ENCODE results near the gene STX18. TPM values are rescaled to one million over a fixed set of nuclear protein-coding genes. Genes with fewer than 3 reads are reported as not detected.
A peak's percentile ranks its signal among the peaks of the same experiment; 100 is the strongest.

Gene STX18
- total RNA-seq, 2 experiments from 2014 or later, result 22.8 to 26.5 TPM

- no peaks in the 10 kb centered on the region for H3K9me3 Mint-ChIP-seq
- POLR2A ChIA-PET, result no interaction called here
- peaks cover 46% of the 10 kb centered on the region for H3K27me3 Mint-ChIP-seq
- peak overlapping the region; percentile 46 for H3K4me3 Mint-ChIP-seq
- H3K27ac Mint-ChIP-seq, result no peak overlapping the region
- H3K36me3 Mint-ChIP-seq (ENCODE audit: low read depth), result no peaks in the 10 kb centered on the region
- no peak for DNase-seq
- H3K4me1 Mint-ChIP-seq, result peaks cover 16% of the 10 kb centered on the region
- CTCF ChIA-PET, result interaction anchor here (0.7 kb wide), 1 partner anchor 43 kb away, joined by 3 read pairs; no protein-coding TSS in a partner anchor
Observed at GRCh38 chr4:4387531-4388310, 154.1 kb downstream of the STX18 start.

GRCh38 chr4:4386736-4387392 lies 155.0 kb downstream of the STX18 start, which contains the start of gene NSG1:
Gene NSG1 (plus strand): TSS chr4:4387102. CDS start chr4:4387630, 528 bp downstream.
- Mint-ChIP-seq H3K9me3 (no peaks in the 10 kb centered on the region), H3K36me3 (ENCODE audit: low read depth) (no peaks in the 10 kb centered on the region), H3K4me3 (peak within 1 kb of the TSS; percentile 75), H3K27me3 (peaks cover 48% of the 10 kb centered on the region), H3K27ac (no peak within 1 kb of the TSS), H3K4me1 (peaks cover 16% of the 10 kb centered on the region)
- ChIA-PET POLR2A (no interaction called here), CTCF (interaction anchor here (0.7 kb wide), 1 partner anchor 44 kb away, joined by 3 read pairs; no protein-coding TSS in a partner anchor)
- peak; percentile 43 for DNase-seq

- H3K27me3 Mint-ChIP-seq, result peaks cover 48% of the 10 kb centered on the region
- CTCF ChIA-PET, result no interaction called here
- H3K9me3 Mint-ChIP-seq, result no peaks in the 10 kb centered on the region
- DNase-seq, result peak; percentile 36
- H3K27ac Mint-ChIP-seq, result no peak overlapping the region
- POLR2A ChIA-PET, result no interaction called here
- no peaks in the 10 kb centered on the region for H3K36me3 Mint-ChIP-seq (ENCODE audit: low read depth)
- peaks cover 16% of the 10 kb centered on the region for H3K4me1 Mint-ChIP-seq
- peak overlapping the region; percentile 75 for H3K4me3 Mint-ChIP-seq
Observed at GRCh38 chr4:4386296-4386735, 155.5 kb downstream of the STX18 start.

- Mint-ChIP-seq H3K4me3 (peak overlapping the region; percentile 75), H3K9me3 (no peaks in the 10 kb centered on the region), H3K36me3 (ENCODE audit: low read depth) (no peaks in the 10 kb centered on the region), H3K4me1 (peaks cover 16% of the 10 kb centered on the region), H3K27me3 (peaks cover 48% of the 10 kb centered on the region), H3K27ac (no peak overlapping the region)
- ChIA-PET POLR2A (no interaction called here), CTCF (no interaction called here)
- DNase-seq, result no peak
Observed at GRCh38 chr4:4385729-4386295, 156.0 kb downstream of the STX18 start.

GRCh38 chr4:4384837-4385236 lies 157.0 kb downstream of the STX18 start:
- DNase-seq, result peak; percentile 20
- Mint-ChIP-seq H3K4me3 (no peak overlapping the region), H3K9me3 (no peaks in the 10 kb centered on the region), H3K27ac (no peak overlapping the region), H3K36me3 (ENCODE audit: low read depth) (no peaks in the 10 kb centered on the region), H3K4me1 (peaks cover 16% of the 10 kb centered on the region), H3K27me3 (peaks cover 50% of the 10 kb centered on the region)
- POLR2A ChIA-PET, result no interaction called here
- CTCF ChIA-PET, result interaction anchor here (1.4 kb wide), 1 partner anchor 46 kb away, joined by 5 read pairs; no protein-coding TSS in a partner anchor

GRCh38 chr4:4383085-4383484 lies 158.8 kb downstream of the STX18 start:
- CTCF ChIA-PET, result no interaction called here
- Mint-ChIP-seq H3K27ac (no peak overlapping the region), H3K4me3 (no peak overlapping the region), H3K27me3 (peaks cover 38% of the 10 kb centered on the region), H3K36me3 (ENCODE audit: low read depth) (no peaks in the 10 kb centered on the region), H3K4me1 (peaks cover 12% of the 10 kb centered on the region), H3K9me3 (no peaks in the 10 kb centered on the region)
- no peak for DNase-seq
- POLR2A ChIA-PET, result no interaction called here

- Mint-ChIP-seq H3K4me3 (no peak overlapping the region), H3K36me3 (ENCODE audit: low read depth) (no peaks in the 10 kb centered on the region), H3K9me3 (peaks cover under 1% of the 10 kb centered on the region), H3K27me3 (peaks cover 19% of the 10 kb centered on the region), H3K4me1 (peaks cover 2% of the 10 kb centered on the region), H3K27ac (no peak overlapping the region)
- no peak for DNase-seq
- CTCF ChIA-PET, result no interaction called here
- POLR2A ChIA-PET, result no interaction called here
Observed at GRCh38 chr4:4379540-4380087, 162.2 kb downstream of the STX18 start.

- Mint-ChIP-seq H3K27ac (no peak overlapping the region), H3K36me3 (ENCODE audit: low read depth) (no peaks in the 10 kb centered on the region), H3K27me3 (peaks cover 4% of the 10 kb centered on the region), H3K4me1 (no peaks in the 10 kb centered on the region), H3K9me3 (peaks cover 3% of the 10 kb centered on the region), H3K4me3 (no peak overlapping the region)
- CTCF ChIA-PET, result no interaction called here
- POLR2A ChIA-PET, result no interaction called here
- no peak for DNase-seq
Observed at GRCh38 chr4:4377732-4378460, 164.0 kb downstream of the STX18 start.

GRCh38 chr4:4377191-4377590 lies 164.7 kb downstream of the STX18 start:
- ChIA-PET POLR2A (no interaction called here), CTCF (no interaction called here)
- Mint-ChIP-seq H3K4me3 (no peak overlapping the region), H3K4me1 (no peaks in the 10 kb centered on the region), H3K27me3 (peaks cover 2% of the 10 kb centered on the region), H3K36me3 (ENCODE audit: low read depth) (no peaks in the 10 kb centered on the region), H3K9me3 (peaks cover 3% of the 10 kb centered on the region), H3K27ac (no peak overlapping the region)
- no peak for DNase-seq

- CTCF ChIA-PET, result no interaction called here
- no peak overlapping the region for H3K4me3 Mint-ChIP-seq
- no peak for DNase-seq
- no peaks in the 10 kb centered on the region for H3K4me1 Mint-ChIP-seq
- no peak overlapping the region for H3K27ac Mint-ChIP-seq
- no peaks in the 10 kb centered on the region for H3K36me3 Mint-ChIP-seq (ENCODE audit: low read depth)
- POLR2A ChIA-PET, result no interaction called here
- H3K9me3 Mint-ChIP-seq, result peaks cover 3% of the 10 kb centered on the region
- peaks cover 2% of the 10 kb centered on the region for H3K27me3 Mint-ChIP-seq
Observed at GRCh38 chr4:4376074-4376473, 165.8 kb downstream of the STX18 start.

GRCh38 chr4:4374388-4375098 lies 167.3 kb downstream of the STX18 start:
- Mint-ChIP-seq H3K4me1 (no peaks in the 10 kb centered on the region), H3K27me3 (no peaks in the 10 kb centered on the region), H3K4me3 (no peak overlapping the region), H3K36me3 (ENCODE audit: low read depth) (no peaks in the 10 kb centered on the region), H3K9me3 (peaks cover 3% of the 10 kb centered on the region), H3K27ac (no peak overlapping the region)
- ChIA-PET POLR2A (no interaction called here), CTCF (no interaction called here)
- DNase-seq, result no peak

Data from activated CD4-positive, alpha-beta memory T cell treated with anti-CD3 and anti-CD28 coated beads, Interleukin-2, amount 10 ng/mL, durations not matched to agents 7 days and 5 days (primary cell).